Astrocyte (in vitro differentiated cells and primary cell): ENCODE measurements around the gene SYCP2.

Source experiments
- CTCF ChIP-seq: IDR thresholded peaks from 2 replicates; pipeline ENCODE4 v1.5.1; 2011; ENCODE audit warnings: low read depth, mild to moderate bottlenecking, inconsistent platforms, low read length, moderate library complexity; ENCODE audit not compliant: insufficient read depth
- EZH2 ChIP-seq: IDR thresholded peaks from 2 replicates; pipeline ENCODE4 v1.6.1; 2012; ENCODE audit warnings: mild to moderate bottlenecking, low read length, inconsistent platforms; ENCODE audit not compliant: insufficient read depth

GRCh38 chr20:59954718-59955117, 21.3 kb upstream of the SYCP2 start:
- TF ChIP-seq CTCF (no peak), EZH2 (no peak)
